ENCODE data around the gene LRPPRC.

LRPPRC gene

DNA sequence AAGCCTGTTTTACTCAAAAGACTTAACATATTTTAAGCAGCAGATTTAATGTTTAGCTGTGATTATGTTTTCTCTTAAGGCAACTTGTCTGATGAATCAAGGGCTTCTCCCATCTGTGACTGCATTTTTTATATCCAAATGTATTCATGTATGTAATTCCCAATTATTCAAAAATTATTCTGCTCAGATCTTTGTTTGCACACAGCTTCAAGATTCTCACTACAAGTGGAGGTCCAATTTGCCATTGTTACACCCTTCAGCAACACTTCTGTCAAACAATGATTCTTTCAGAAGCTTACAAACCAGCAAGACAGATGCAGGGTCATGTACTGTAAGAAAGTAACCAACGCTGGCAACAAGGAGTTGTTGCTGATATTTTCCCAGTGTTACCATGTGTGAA lies 5.9 kb upstream of the LRPPRC start:
- TF ChIP-seq CTCF (IDR thresholded peaks at IDR 0.05; ENCODE audit: low read depth, low read length) = no peak
- H3K4me3 ChIP-seq (ENCODE audit: low read depth, low read length) = no peak overlapping the region

- no peak for TF ChIP-seq CTCF (IDR thresholded peaks at IDR 0.05; ENCODE audit: low read depth, low read length)
- no peak overlapping the region for H3K4me3 ChIP-seq (ENCODE audit: low read depth, low read length)
These were observed 2.5 kb upstream of the LRPPRC start for GRCh38 chr2:43998263-43998662.

- TF ChIP-seq CTCF (IDR thresholded peaks at IDR 0.05; ENCODE audit: low read depth, low read length) = no peak
- no peak overlapping the region for H3K4me3 ChIP-seq (ENCODE audit: low read depth, low read length)
These were observed 2.4 kb downstream of the LRPPRC start for GRCh38 chr2:43993437-43993836.

DNA sequence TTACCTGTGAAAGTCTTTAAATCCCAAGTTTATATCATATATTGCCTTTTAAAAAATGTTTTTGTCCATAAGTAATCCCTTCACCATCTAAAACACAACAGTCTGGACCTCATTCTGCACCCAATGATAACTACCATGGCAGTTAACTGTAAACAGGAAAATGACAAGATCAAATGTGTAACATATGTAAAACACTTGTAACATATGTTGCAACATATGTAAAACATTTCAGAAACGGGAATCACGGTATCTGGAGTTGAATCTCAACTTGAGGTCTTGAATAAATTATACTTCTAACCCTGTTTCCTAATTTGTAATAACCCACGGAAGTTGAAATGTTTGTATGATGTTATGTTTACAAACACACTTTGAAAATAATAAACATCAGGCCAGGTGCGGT lies 6.2 kb downstream of the LRPPRC start:
- TF ChIP-seq CTCF (IDR thresholded peaks at IDR 0.05; ENCODE audit: low read depth, low read length) = no peak

DNA sequence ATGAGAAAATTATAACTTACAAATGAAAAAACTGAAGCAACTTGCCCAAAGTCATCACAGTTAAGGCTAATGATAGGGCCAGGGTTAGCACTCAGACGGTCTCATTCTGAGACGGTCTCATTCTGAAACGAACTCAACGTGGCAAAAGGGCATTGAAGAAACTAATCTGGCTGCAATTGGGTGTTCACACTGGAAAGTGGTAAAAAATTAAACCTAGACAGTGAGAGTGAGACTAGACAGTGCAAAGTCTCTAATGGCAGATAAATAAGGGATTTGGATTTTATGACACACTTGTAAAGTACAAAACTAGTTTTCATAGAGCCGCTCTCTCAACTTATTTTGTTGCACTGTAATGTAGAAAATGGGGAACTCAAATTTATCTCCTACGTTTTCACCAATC lies 9.2 kb downstream of the LRPPRC start:
- no peak overlapping the region for H3K4me3 ChIP-seq (ENCODE audit: low read depth, low read length)

More for the DNA sequence above, 6.2 kb downstream of the LRPPRC start:
- H3K4me3 ChIP-seq (ENCODE audit: low read depth, low read length) = no peak overlapping the region

GRCh38 chr2:43985359-43985758 lies 10.4 kb downstream of the LRPPRC start:
- TF ChIP-seq CTCF (IDR thresholded peaks at IDR 0.05; ENCODE audit: low read depth, low read length) = no peak
- H3K4me3 ChIP-seq (ENCODE audit: low read depth, low read length) = no peak overlapping the region

More for the DNA sequence above, 9.2 kb downstream of the LRPPRC start:
- TF ChIP-seq CTCF (IDR thresholded peaks at IDR 0.05; ENCODE audit: low read depth, low read length) = no peak

DNA sequence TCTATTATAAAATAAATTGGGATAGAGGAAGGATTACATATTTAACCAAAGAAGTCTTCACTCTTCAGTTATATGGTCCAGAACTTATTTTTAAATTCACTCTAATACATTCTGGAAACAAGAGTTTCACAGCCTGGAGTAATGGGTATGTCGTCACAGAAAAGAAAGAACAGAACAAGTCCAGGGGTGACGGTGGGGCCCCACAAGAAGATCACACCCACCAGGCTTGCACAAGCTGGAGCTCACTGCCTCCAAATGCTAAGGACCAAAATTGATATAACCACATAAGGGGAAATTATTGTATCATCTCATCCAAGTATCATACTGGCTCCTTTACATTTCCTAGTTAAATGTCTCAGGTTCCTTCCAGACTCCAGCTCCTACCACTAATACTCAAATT lies 11.3 kb downstream of the LRPPRC start:
- no peak for TF ChIP-seq CTCF (IDR thresholded peaks at IDR 0.05; ENCODE audit: low read depth, low read length)

More for the DNA sequence above, 11.3 kb downstream of the LRPPRC start:
- no peak overlapping the region for H3K4me3 ChIP-seq (ENCODE audit: low read depth, low read length)

Measured in WI38 (cell line).